Right lobe of liver (tissue), 6 donors: ENCODE measurements around the gene PAK2. TPM values are rescaled to one million over a fixed set of nuclear protein-coding genes. Genes with fewer than 3 reads are reported as not detected.

Source experiments
- ATAC-seq, 4 donors: fragments of 200-7000 bp; cut with Tn5 transposase; one replicate each; pipeline ENCODE4 v1.9.1; 2020; ENCODE audit warnings: mild to moderate bottlenecking in 4 of 4, moderate library complexity in 4 of 4
- DNase-seq, 3 donors: peaks; one replicate each; pipeline ENCODE4 v3.0.0-alpha.2; 2020
- H3K27ac ChIP-seq, 3 donors: fragments of 200-600 bp; one replicate each; pipeline ENCODE4 v1.8.0; 2022
- H3K27me3 ChIP-seq, 2 donors: fragments of 200-600 bp; one replicate each; pipeline ENCODE4 v1.8.0; 2022
- H3K36me3 ChIP-seq, 4 donors: fragments of 200-600 bp; sonication (generic) in 1 of 4; one replicate each; pipeline versions ENCODE4 v1.5.1 to v1.8.0; 2017 to 2022; ENCODE audit warnings: control low read depth in 1 of 4
- H3K4me1 ChIP-seq, 4 donors: fragments of 200-600 bp; sonication (generic) in 1 of 4; one replicate each; pipeline versions ENCODE4 v1.5.1 to v1.8.0; 2017 to 2022; ENCODE audit warnings: control low read depth in 1 of 4
- H3K4me3 ChIP-seq, 3 donors: fragments of 200-600 bp; one replicate each; pipeline ENCODE4 v1.8.0; 2022
- H3K9me3 ChIP-seq, 4 donors: fragments of 200-600 bp; sonication (generic) in 1 of 4; one replicate each; pipeline versions ENCODE4 v1.5.1 to v1.8.0; 2017 to 2022; ENCODE audit warnings: control low read depth in 1 of 4
- CTCF ChIP-seq, 4 donors: fragments of 200-600 bp in 3 of 4; fragments of 450-650 bp in 1 of 4; IDR thresholded peaks; one replicate each; pipeline versions ENCODE4 v1.5.1 to v1.8.0; 2016 to 2022; ENCODE audit warnings: antibody characterized with exemption in 4 of 4, mild to moderate bottlenecking in 2 of 4
- POLR2A ChIP-seq: fragments of 450-650 bp; IDR thresholded peaks from one replicate; pipeline ENCODE4 v1.6.1; 2017; ENCODE audit warnings: antibody characterized with exemption, mild to moderate bottlenecking
- WGBS: methylation state at CpG from one replicate; pipeline ENCODE4 v1.1.6; 2018; ENCODE audit warnings: low coverage, low lambda C conversion rate; ENCODE audit not compliant: insufficient coverage; ENCODE audit errors: missing lambda C conversion rate; 5-methylcytosine and 5-hydroxymethylcytosine counted together
- intact Hi-C, 2 donors: fragments of 100-400 bp; cut with DNase I; formaldehyde crosslinking; loops; one replicate each; pipeline versions ENCODE4 v1.11.2 to v1.14.1; 2022
- total RNA-seq, 6 experiments: library from RNA; depleted of rRNA in 2 of 6; stranded (reverse); fragments of >200 nt in 2 of 6; fragmentation: NEBNext Ultra II Directional in 3 of 6; extraction: Animal tissue kit (Norgen Biotek cat#: 25700) in 3 of 6; gene quantifications; one replicate each; pipeline versions ENCODE4 v1.1.0 to v1.2.4, GENCODE V29; 2016 to 2023
- donor health status: DM: no; HTN: yes; CAD: no.
- donor health status: DM: no; HTN: no; CAD: no.
- donor health status: DM: no; HTN: no; CAD: no.
- donor health status: DM: no; HTN: yes; CAD: no.
- donor health status: DM: no; HTN: yes; CAD: no.

The PAK2 gene
- total RNA-seq, 6 experiments from 2014 or later: 35.7 to 59.6 (median 42.0) TPM

DNA sequence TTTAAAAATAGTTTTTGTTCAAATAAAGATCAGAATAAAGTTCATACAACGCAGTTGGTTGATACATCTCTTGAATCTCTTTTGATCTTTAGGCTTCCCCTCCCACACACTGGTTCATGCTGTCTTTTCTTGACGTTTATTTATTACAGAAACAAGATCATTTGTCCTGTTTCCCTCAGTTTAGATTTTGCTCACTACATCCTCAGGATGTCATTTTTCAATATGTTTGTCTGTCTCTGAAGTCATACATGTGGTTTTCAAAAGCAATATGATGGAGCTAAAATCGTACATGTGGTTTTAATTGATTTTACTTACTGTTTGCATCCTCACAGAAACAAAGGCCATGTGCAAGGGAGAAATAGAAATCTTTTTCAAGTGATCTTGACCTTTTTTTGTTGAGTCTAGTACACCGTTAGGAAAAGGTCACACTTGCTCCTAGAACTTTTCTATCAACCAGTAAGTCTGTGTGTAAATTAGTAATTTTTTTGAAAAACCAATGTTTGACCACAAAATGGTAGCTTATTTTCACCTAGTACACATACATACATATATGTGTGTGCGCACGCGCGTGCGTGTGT is 64.3 kb downstream of the PAK2 start:
- no peak for TF ChIP-seq POLR2A
- TF ChIP-seq CTCF (IDR thresholded peaks at IDR 0.05): no peak
- WGBS: 74% methylated on average over 4 of the region's 9 CpGs
- Histone ChIP-seq H3K4me1 (no peaks in the 10 kb centered on the region), H3K36me3 (peaks cover 1 to 71% (median 23%) of the 10 kb centered on the region in 4 donors), H3K27ac (no peak overlapping the region), H3K9me3 (no peaks in the 10 kb centered on the region), H3K4me3 (no peak overlapping the region), H3K27me3 (no peaks in the 10 kb centered on the region)
- no peak for ATAC-seq
- intact Hi-C loops: no loop called here
- no peak for DNase-seq

GRCh38 chr3:196804773-196805172 is 65.1 kb downstream of the PAK2 start:
- 38% methylated on average over 1 of the region's 1 CpG for WGBS
- no peak for ATAC-seq
- Histone ChIP-seq H3K4me3 (no peak overlapping the region), H3K27me3 (no peaks in the 10 kb centered on the region), H3K27ac (no peak overlapping the region), H3K9me3 (no peaks in the 10 kb centered on the region), H3K36me3 (peaks cover 3 to 78% (median 23%) of the 10 kb centered on the region in 4 donors), H3K4me1 (no peaks in the 10 kb centered on the region)
- DNase-seq: no peak
- no peak for TF ChIP-seq CTCF (IDR thresholded peaks at IDR 0.05)
- intact Hi-C loops: no loop called here

GRCh38 chr3:196810963-196811581 is 71.4 kb downstream of the PAK2 start:
- Histone ChIP-seq H3K9me3 (no peaks in the 10 kb centered on the region), H3K36me3 (peaks cover 4 to 80% (median 29%) of the 10 kb centered on the region in 4 donors), H3K4me3 (no peak overlapping the region), H3K4me1 (no peaks in the 10 kb centered on the region), H3K27ac (no peak overlapping the region), H3K27me3 (no peaks in the 10 kb centered on the region)
- ATAC-seq (no peak), DNase-seq (no peak)
- WGBS: 78% methylated on average over 3 of the region's 3 CpGs
- TF ChIP-seq POLR2A (no peak), CTCF (IDR thresholded peaks at IDR 0.05) (no peak)
- intact Hi-C loops: no loop called here

DNA sequence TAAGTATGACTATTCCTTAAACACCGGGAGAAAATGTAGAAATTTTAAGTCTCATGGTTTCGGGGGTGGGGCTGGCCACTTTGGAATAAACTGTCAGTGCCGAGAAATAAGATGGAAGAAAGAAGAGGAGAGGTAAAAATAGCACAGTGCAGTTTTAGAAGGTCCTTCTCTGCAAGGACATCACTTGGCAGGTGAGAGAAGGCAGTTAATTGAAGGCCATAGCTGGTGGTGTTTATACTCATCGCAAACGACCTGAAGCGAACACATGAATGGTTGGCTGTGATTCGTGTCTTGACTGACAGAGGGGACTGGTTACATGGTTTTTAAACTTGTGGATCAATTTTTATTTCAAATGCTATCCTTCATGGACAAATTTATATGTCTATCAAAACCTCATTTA is 73.2 kb downstream of the PAK2 start:
- ATAC-seq: no peak
- Histone ChIP-seq H3K27ac (no peak overlapping the region), H3K27me3 (no peaks in the 10 kb centered on the region), H3K4me1 (no peaks in the 10 kb centered on the region), H3K4me3 (no peak overlapping the region), H3K9me3 (no peaks in the 10 kb centered on the region), H3K36me3 (peaks cover 0 to 68% (median 24%) of the 10 kb centered on the region in 4 donors)
- DNase-seq: no peak
- WGBS: 93% methylated on average over 7 of the region's 7 CpGs
- intact Hi-C loops: no loop called here
- TF ChIP-seq POLR2A (no peak), CTCF (IDR thresholded peaks at IDR 0.05) (no peak)
